AG09309 (cell line): ENCODE data around the gene CDC42SE1.

Experiments used
- DNase-seq: peaks from one replicate; pipeline ENCODE4 v3.0.0-alpha.2; 2010; ENCODE audit warnings: low read depth
- H3K4me3 ChIP-seq: 2 replicates; pipeline ENCODE4 v1.5.1; 2011; ENCODE audit warnings: mild to moderate bottlenecking, low read depth, low read length, moderate library complexity; ENCODE audit not compliant: control insufficient read depth
- TF ChIP-seq, protein P1 (sequence below): IDR thresholded peaks from 2 replicates; pipeline ENCODE4 v1.5.1; 2011; ENCODE audit warnings: mild to moderate bottlenecking, low read depth, low read length, inconsistent platforms; ENCODE audit not compliant: insufficient read depth, control insufficient read depth; ENCODE audit errors: missing control alignments

Gene CDC42SE1

DNA sequence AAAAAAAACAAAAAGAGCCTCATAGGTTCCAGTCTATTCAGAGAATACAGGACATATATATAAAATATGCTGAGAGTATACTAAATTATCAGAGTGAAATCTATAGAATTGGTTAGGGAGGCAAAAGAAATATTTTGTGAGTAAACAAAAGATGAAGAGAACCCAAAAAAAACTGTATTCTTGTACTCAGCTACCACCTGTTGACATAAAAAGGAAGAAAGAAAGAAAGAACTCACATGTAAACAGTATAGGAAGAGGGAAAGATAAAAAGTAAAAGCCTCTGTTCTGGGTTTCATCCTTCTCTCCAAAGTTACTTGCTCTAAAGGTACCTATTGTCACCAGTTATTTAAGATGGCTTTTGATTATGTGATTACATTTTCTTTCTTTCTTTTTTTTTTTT is 33.0 kb downstream of the CDC42SE1 start:
- no peak overlapping the region for H3K4me3 ChIP-seq
- DNase-seq, result no peak
- TF ChIP-seq, protein P1, sequence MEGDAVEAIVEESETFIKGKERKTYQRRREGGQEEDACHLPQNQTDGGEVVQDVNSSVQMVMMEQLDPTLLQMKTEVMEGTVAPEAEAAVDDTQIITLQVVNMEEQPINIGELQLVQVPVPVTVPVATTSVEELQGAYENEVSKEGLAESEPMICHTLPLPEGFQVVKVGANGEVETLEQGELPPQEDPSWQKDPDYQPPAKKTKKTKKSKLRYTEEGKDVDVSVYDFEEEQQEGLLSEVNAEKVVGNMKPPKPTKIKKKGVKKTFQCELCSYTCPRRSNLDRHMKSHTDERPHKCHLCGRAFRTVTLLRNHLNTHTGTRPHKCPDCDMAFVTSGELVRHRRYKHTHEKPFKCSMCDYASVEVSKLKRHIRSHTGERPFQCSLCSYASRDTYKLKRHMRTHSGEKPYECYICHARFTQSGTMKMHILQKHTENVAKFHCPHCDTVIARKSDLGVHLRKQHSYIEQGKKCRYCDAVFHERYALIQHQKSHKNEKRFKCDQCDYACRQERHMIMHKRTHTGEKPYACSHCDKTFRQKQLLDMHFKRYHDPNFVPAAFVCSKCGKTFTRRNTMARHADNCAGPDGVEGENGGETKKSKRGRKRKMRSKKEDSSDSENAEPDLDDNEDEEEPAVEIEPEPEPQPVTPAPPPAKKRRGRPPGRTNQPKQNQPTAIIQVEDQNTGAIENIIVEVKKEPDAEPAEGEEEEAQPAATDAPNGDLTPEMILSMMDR, result no peak

DNA sequence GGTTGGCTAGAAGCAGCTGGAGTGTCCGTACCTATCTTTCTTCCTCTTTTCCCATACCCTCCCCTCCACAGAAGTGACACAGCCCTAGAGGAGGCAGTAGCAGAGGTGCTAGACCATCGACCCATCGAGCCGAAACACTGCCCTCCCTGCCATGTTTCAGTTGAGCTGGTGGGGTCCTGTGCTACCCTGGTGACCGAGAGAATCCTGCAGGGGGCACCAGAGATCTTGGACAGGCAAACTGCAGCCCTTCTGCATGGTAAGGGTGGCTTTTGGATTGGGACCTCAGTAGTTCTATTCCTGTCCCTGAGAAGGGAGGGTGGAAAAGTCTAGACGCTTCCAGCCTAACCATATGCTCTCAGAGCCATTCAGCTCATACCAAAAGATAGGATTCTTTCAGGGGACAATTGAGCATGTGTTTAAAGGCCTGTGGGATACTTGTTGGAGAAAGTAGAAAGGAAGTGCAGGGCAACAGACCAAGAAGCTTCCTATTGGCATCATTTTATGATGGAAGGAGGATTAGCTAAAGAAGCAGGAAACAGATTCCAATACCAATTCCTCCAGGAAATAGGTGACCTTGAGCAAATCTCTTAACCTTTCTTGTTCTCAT is 34.8 kb downstream of the CDC42SE1 start:
- TF ChIP-seq, protein P1, result peak; percentile 81
- no peak for DNase-seq

DNA sequence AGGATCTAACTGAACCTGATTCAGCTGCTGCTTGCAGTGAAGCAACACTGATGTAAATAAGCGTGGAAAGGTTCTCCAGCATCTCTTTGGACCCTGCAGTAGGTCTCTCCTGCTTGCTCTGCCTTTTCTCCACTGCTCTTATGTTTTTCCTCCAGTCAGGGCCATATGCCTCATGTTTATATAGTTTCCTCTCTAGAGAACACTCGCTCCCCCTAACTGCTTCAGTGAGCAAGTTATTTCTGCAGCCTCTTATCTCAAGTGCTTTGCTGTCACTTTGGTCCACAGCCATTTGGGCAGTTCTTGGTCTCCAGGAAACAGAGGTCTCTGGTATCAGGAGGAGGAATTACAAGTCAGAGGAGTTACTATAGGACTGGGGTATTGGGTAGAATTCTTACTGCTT is 45.9 kb downstream of the CDC42SE1 start:
- no peak overlapping the region for H3K4me3 ChIP-seq
- no peak for DNase-seq
- TF ChIP-seq, protein P1, result no peak

More for the DNA sequence above, 34.8 kb downstream of the CDC42SE1 start:
- H3K4me3 ChIP-seq, result no peak overlapping the region

DNA sequence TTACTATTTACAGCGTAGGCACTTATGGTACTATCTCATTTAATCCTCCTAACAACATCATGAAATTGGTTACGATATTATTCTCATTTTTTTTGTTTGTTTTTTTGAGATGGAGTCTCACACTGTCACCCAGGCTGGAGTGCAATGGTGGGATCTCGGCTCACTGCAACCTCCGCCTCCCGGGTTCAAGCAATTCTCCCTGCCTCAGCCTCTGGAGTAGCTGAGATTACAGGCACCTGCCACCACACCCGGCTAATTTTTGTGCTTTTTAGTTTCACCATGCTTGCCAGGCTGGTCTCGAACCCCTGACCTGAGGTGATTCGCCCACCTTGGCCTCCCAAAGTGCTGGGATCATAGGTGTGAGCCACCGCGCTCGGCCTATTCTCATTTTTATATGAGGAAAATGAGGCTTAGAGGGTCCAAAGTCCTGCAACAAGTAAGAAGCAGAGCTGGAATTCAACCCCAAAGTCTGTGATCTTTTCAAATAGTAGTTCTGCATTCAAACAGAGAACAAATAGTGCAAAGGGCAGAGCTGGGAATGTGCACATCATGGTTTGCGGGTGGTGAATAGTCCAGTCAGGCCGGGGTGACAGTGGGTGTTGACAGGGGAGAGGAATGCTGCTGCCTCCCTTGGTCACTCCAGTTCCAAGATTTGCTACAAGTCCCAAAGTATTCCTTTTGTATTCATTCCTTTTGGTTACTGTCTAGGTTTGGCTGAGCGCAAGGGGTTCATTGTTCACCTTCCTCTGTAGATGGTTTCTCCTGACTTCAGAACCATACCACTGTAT is 46.5 kb downstream of the CDC42SE1 start:
- H3K4me3 ChIP-seq, result no peak overlapping the region
- DNase-seq, result no peak
- TF ChIP-seq, protein P1, result no peak

DNA sequence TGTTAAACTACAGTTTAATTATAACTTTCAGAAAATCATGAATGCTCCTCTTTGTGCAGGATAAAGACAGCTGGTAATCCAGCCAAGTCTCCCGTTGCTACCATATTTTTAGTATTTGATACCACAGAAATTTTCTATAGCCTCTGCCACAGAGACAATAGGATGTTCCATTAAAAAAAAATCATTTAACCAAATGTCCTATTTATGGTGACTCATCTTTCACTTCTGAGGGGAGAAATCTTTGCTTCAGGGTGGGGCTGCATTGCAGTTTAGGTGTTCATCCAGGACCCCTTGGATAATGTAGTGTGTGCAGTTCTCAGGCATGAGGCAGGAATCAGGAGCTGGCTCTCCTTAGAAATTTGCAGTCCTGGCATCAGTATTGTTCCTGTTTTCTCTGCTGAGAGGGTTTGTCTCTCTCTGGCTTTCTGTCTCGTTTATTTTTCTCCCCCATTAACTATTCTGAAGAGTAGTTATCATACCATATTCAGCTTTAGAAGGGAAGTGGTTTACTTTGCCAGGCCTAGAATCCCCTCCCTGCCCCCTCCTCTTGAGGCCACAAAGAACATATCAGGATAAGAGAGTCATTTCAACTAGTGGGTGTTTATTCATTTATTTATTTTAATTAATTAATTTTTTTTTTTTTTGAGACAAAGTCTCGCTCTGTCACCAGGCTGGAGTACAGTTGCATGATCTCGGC is 48.1 kb downstream of the CDC42SE1 start:
- TF ChIP-seq, protein P1, result no peak
- no peak for DNase-seq
- no peak overlapping the region for H3K4me3 ChIP-seq

DNA sequence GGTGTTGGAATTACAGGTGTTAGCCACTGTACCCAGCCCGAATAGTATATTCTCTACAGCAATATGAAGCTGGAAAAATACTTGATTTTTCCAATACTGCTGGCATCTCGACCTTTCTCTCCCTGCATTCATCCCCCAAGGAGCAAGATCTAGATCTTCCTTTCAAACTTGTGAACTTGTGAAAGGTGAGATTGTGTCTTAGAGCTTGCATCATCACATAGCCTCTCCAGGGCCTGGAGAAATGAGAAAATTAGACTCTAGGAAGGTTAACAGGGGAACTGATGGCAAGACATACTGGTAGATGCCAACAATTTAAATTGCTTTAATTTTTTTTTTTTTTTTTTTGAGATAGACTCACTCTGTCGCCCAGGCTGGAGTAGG is 49.1 kb downstream of the CDC42SE1 start:
- no peak for DNase-seq
- no peak overlapping the region for H3K4me3 ChIP-seq
- TF ChIP-seq, protein P1, result no peak
